ENCODE results near the gene VWA2. TPM values are rescaled to one million over a fixed set of nuclear protein-coding genes. Genes with fewer than 3 reads are reported as not detected.

The VWA2 gene
- total RNA-seq, 1 experiment from 2014 or later, result 1.6 TPM

DNA sequence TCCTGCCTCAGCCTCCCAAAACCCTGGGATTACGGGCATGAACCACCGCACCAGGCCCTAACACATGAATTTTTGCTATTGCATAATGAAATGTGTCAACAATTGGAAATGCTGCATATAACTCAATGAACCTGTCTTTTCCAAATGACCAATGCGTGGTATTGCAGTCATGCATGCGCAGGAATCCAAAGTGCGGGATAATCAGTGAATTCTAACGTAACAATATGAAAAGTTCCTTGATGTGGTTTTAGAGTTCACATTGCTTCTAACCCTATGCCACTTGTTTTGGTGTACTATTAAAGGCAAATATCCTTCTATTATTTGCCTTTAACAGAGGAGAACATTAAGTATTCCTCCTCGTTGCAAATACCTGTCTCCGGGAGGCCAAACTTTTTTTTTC is 49.4 kb upstream of the VWA2 start:
- Histone ChIP-seq H3K4me1 (ENCODE audit: insufficient read depth, low read length) (no peaks in the 10 kb centered on the region), H4K8ac (replicated peaks; ENCODE audit: insufficient read length, low read depth, low read length) (no peak overlapping the region), H2AK5ac (ENCODE audit: insufficient read length, low read length) (no peak overlapping the region), H2AFZ (ENCODE audit: low read length) (no peak overlapping the region), H3K23ac (ENCODE audit: insufficient read length, low read depth, low read length) (no peak overlapping the region), H2BK120ac (ENCODE audit: low read depth, low read length, poor library complexity, severe bottlenecking) (no peak overlapping the region), H2BK12ac (ENCODE audit: insufficient read length, low read depth, low read length) (no peak overlapping the region), H3K79me1 (ENCODE audit: insufficient read depth, low read depth, low read length, poor library complexity, severe bottlenecking) (no peaks in the 10 kb centered on the region), H2BK20ac (ENCODE audit: low read depth, low read length, poor library complexity, severe bottlenecking) (no peak overlapping the region), H4K5ac (ENCODE audit: insufficient read length, low read depth, low read length) (no peak overlapping the region), H2BK15ac (ENCODE audit: low read depth, low read length) (no peak overlapping the region), H4K91ac (ENCODE audit: insufficient read length, low read depth, low read length) (no peak overlapping the region), H3T11ph (ENCODE audit: low read length) (no peak overlapping the region), H3K4me2 (ENCODE audit: insufficient read depth, insufficient read length, low read length) (no peak overlapping the region), H3K23me2 (ENCODE audit: insufficient read length, low read depth, low read length, poor library complexity, severe bottlenecking) (no peaks in the 10 kb centered on the region), H3K14ac (ENCODE audit: insufficient read depth, low read length) (no peak overlapping the region), H2BK5ac (ENCODE audit: insufficient read length, low read length) (no peak overlapping the region), H3K18ac (ENCODE audit: insufficient read length, low read depth, low read length) (no peak overlapping the region), H3K79me2 (ENCODE audit: insufficient read depth, low read length) (no peaks in the 10 kb centered on the region), H3K9ac (ENCODE audit: extremely low read depth, insufficient read length, low read length) (no peak overlapping the region), H4K20me1 (ENCODE audit: control insufficient read depth, insufficient read depth, insufficient read length) (no peaks in the 10 kb centered on the region), H3K4ac (ENCODE audit: low read depth, low read length) (no peak overlapping the region), H3K27me3 (ENCODE audit: insufficient read depth, low read length) (no peaks in the 10 kb centered on the region), H3K9me3 (ENCODE audit: control insufficient read depth, low read depth, low read length) (no peaks in the 10 kb centered on the region), H3K27ac (ENCODE audit: insufficient read length, low read depth, low read length) (no peak overlapping the region), H3K56ac (ENCODE audit: insufficient read length, low read depth, low read length) (no peak overlapping the region)
- no peaks in the 10 kb centered on the region for H3K4me1 Mint-ChIP-seq
- no peak overlapping the region for H3K4me3 Mint-ChIP-seq
- no peaks in the 10 kb centered on the region for H3K27me3 Mint-ChIP-seq (ENCODE audit: low read depth)
- H3K9me3 Mint-ChIP-seq, result no peaks in the 10 kb centered on the region; a peak in 1 of 5 replicates
- H3K27ac Mint-ChIP-seq, result no peak overlapping the region
- H3K36me3 Mint-ChIP-seq (ENCODE audit: insufficient read depth in 1 of 3, low read depth in 3 of 3), result no peaks in the 10 kb centered on the region
- DNase-seq, result no peak
- TF ChIP-seq, protein P1, sequence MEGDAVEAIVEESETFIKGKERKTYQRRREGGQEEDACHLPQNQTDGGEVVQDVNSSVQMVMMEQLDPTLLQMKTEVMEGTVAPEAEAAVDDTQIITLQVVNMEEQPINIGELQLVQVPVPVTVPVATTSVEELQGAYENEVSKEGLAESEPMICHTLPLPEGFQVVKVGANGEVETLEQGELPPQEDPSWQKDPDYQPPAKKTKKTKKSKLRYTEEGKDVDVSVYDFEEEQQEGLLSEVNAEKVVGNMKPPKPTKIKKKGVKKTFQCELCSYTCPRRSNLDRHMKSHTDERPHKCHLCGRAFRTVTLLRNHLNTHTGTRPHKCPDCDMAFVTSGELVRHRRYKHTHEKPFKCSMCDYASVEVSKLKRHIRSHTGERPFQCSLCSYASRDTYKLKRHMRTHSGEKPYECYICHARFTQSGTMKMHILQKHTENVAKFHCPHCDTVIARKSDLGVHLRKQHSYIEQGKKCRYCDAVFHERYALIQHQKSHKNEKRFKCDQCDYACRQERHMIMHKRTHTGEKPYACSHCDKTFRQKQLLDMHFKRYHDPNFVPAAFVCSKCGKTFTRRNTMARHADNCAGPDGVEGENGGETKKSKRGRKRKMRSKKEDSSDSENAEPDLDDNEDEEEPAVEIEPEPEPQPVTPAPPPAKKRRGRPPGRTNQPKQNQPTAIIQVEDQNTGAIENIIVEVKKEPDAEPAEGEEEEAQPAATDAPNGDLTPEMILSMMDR (conservative IDR thresholded peaks at IDR 0.05), result no peak
- no CpG with 5 or more reads among the region's 8 CpGs for WGBS (ENCODE audit: extremely low coverage, insufficient read length, low lambda C conversion rate)
